CD4-positive, alpha-beta T cell (primary cell): Measurements from ENCODE around the gene SLC39A5. TPM values are rescaled to one million over a fixed set of nuclear protein-coding genes. Genes with fewer than 3 reads are reported as not detected.

Experiments
- ATAC-seq: fragments of 200-7000 bp; cut with Tn5 transposase; one replicate; pipeline ENCODE4 v1.10.0; 2022; ENCODE audit warnings: mild to moderate bottlenecking; ENCODE audit not compliant: poor library complexity
- CTCF ChIA-PET: fragments of 350-600 bp; sonication (Branson Sonifier 250); formaldehyde crosslinking; loops from one replicate; lab custom pipeline; 2021; ENCODE audit warnings: antibody characterized with exemption, inconsistent platforms; lab: Charles Lee
- POLR2A ChIA-PET: fragments of 350-600 bp; sonication (Branson Sonifier 250); formaldehyde crosslinking; loops from one replicate; lab custom pipeline; 2021; ENCODE audit warnings: antibody characterized with exemption, inconsistent platforms; lab: Charles Lee
- DNase-seq, 14 experiments: peaks; one replicate each; pipeline ENCODE4 v3.0.0-alpha.2; 2013 to 2020; ENCODE audit warnings: mixed read lengths in 2 of 14
- H3K27ac ChIP-seq, 2 donors: one replicate each; pipeline versions ENCODE4 v1.5.1 to v1.7.0; 2013; ENCODE audit warnings: low read length in 2 of 2, low read depth in 1 of 2, mild to moderate bottlenecking in 1 of 2
- H3K27me3 ChIP-seq, 2 experiments: 1 replicate in 1 of 2; 2 replicates in 1 of 2; pipeline versions ENCODE4 v1.6.1 to v1.7.0; 2013; ENCODE audit warnings: low read length in 2 of 2, control low read depth in 1 of 2, mild to moderate bottlenecking in 1 of 2, moderate library complexity in 1 of 2; ENCODE audit not compliant: insufficient read depth in 2 of 2, control insufficient read depth in 1 of 2
- H3K36me3 ChIP-seq: one replicate; pipeline ENCODE4 v1.6.1; 2013; ENCODE audit warnings: low read length, control low read depth; ENCODE audit not compliant: insufficient read depth
- H3K4me1 ChIP-seq: one replicate; pipeline ENCODE4 v1.6.1; 2013; ENCODE audit warnings: low read length, control low read depth; ENCODE audit not compliant: insufficient read depth
- H3K4me3 ChIP-seq: one replicate; pipeline ENCODE4 v1.5.1; 2013; ENCODE audit warnings: mild to moderate bottlenecking, low read length, moderate library complexity
- H3K9me3 ChIP-seq, 2 experiments: 1 replicate in 1 of 2; 2 replicates in 1 of 2; pipeline versions ENCODE4 v1.6.1 to v1.7.0; 2013; ENCODE audit warnings: low read length in 2 of 2, mild to moderate bottlenecking in 2 of 2, control low read depth in 1 of 2, moderate library complexity in 1 of 2; ENCODE audit not compliant: control insufficient read depth in 1 of 2, insufficient read depth in 1 of 2
- H3K27ac Mint-ChIP-seq: one replicate; pipeline ENCODE4 v1.8.0; 2020; ENCODE audit warnings: mixed read lengths
- H3K27me3 Mint-ChIP-seq: one replicate; pipeline ENCODE4 v1.8.0; 2021; ENCODE audit warnings: mixed read lengths
- H3K36me3 Mint-ChIP-seq: one replicate; pipeline ENCODE4 v1.8.0; 2021; ENCODE audit warnings: low read depth, mixed read lengths
- H3K4me1 Mint-ChIP-seq: one replicate; pipeline ENCODE4 v1.8.0; 2021; ENCODE audit warnings: low read depth, mixed read lengths
- H3K4me3 Mint-ChIP-seq: one replicate; pipeline ENCODE4 v1.8.0; 2020; ENCODE audit warnings: mild to moderate bottlenecking, mixed read lengths
- H3K9me3 Mint-ChIP-seq: one replicate; pipeline ENCODE4 v1.8.0; 2020; ENCODE audit warnings: mixed read lengths
- CTCF ChIP-seq: fragments of 200-600 bp; IDR thresholded peaks from one replicate; pipeline ENCODE4 v1.8.0; 2022; ENCODE audit warnings: antibody characterized with exemption, mild to moderate bottlenecking
- intact Hi-C, 2 experiments: fragments of 100-400 bp; cut with DNase I in 1 of 2; cut with micrococcal nuclease in 1 of 2; formaldehyde crosslinking; loops; one replicate each; pipeline versions ENCODE4 v1.15.1 to v1.9.0; 2023 to 2025; cut with DNase I, micrococcal nuclease
- total RNA-seq, 174 experiments: library from RNA in 2 of 174; stranded (reverse) in 2 of 174; gene quantifications; one replicate each; pipeline ENCODE4 v1.2.3 and lab custom pipeline; 2021 to 2026

Gene SLC39A5
- total RNA-seq, 2 experiments from 2014 or later, result 0.33 TPM; not detected in 1

- peak overlapping the region; percentile 97 to 98 for H3K27ac ChIP-seq
- H3K4me1 ChIP-seq, result peaks cover 56% of the 10 kb centered on the region
These were observed 8.6 kb upstream of the SLC39A5 start for GRCh38 chr12:56221232-56221756.

GRCh38 chr12:56221757-56222530 is 7.9 kb upstream of the SLC39A5 start, which contains the start of gene RNF41:
RNF41 (minus strand) TSS chr12:56221922; CDS start chr12:56214047, 7,875 bp downstream.
- Histone ChIP-seq H3K27ac (peak within 1 kb of the TSS; percentile 97 to 98), H3K4me1 (peaks cover 56% of the 10 kb centered on the region), H3K9me3 (no peaks in the 10 kb centered on the region), H3K4me3 (peak within 1 kb of the TSS; percentile 83), H3K27me3 (no peaks in the 10 kb centered on the region), H3K36me3 (peaks cover 4% of the 10 kb centered on the region)
- peak within 1 kb of the TSS; percentile 98 for H3K4me3 Mint-ChIP-seq
- POLR2A ChIA-PET, result interaction anchor here (0.6 to 4.1 kb wide), 39 partner anchors 11 to 503 kb away, joined by 3 to 62 read pairs (median 5); partner anchors contain the start of genes ANKRD52, CNPY2, COQ10A and DNAJC14
- ATAC-seq, result peak; percentile 80
- TF ChIP-seq CTCF, result no peak
- DNase-seq, result peak; percentile 83 to 97 (median 90)
- CTCF ChIA-PET, result interaction anchor here (0.7 to 4.8 kb wide), 10 partner anchors 16 to 175 kb away, joined by 3 to 31 read pairs (median 8); partner anchors contain the start of genes ANKRD52, COQ10A, SMARCC2 and ZC3H10
- no peaks in the 10 kb centered on the region for H3K9me3 Mint-ChIP-seq
- peaks cover 48% of the 10 kb centered on the region for H3K4me1 Mint-ChIP-seq
- H3K36me3 Mint-ChIP-seq, result peaks cover 21% of the 10 kb centered on the region
- H3K27me3 Mint-ChIP-seq, result no peaks in the 10 kb centered on the region
- H3K27ac Mint-ChIP-seq, result peak within 1 kb of the TSS; percentile 100
- intact Hi-C loops, result loop anchor here (5.0 to 10.0 kb wide), 2 partner anchors 35 to 177 kb away; partner anchors contain the start of genes ANKRD52 (in 1 of the 2) and RPS26 (in 1 of the 2)

More at GRCh38 chr12:56221232-56221756, 8.6 kb upstream of the SLC39A5 start:
- no peaks in the 10 kb centered on the region for H3K9me3 Mint-ChIP-seq
- ChIA-PET CTCF (interaction anchor here (0.7 to 4.8 kb wide), 6 partner anchors 15 to 102 kb away, joined by 3 to 31 read pairs (median 19); partner anchors contain the start of genes COQ10A, SMARCC2 and ZC3H10), POLR2A (interaction anchor here (0.6 to 4.1 kb wide), 35 partner anchors 12 to 504 kb away, joined by 3 to 62 read pairs (median 6); partner anchors contain the start of genes ANKRD52, CNPY2, COQ10A and DNAJC14)
- intact Hi-C loops, result loop anchor here (5.0 to 10.0 kb wide), 2 partner anchors 36 to 176 kb away; partner anchors contain the start of genes ANKRD52 (in 1 of the 2) and RPS26 (in 1 of the 2)
- peak; percentile 27 for ATAC-seq
- H3K4me3 Mint-ChIP-seq, result peak overlapping the region; percentile 98
- Histone ChIP-seq H3K4me3 (peak overlapping the region; percentile 83), H3K9me3 (no peaks in the 10 kb centered on the region), H3K36me3 (peaks cover 6% of the 10 kb centered on the region), H3K27me3 (no peaks in the 10 kb centered on the region)
- TF ChIP-seq CTCF, result no peak
- no peak for DNase-seq
- peaks cover 27% of the 10 kb centered on the region for H3K36me3 Mint-ChIP-seq
- peaks cover 52% of the 10 kb centered on the region for H3K4me1 Mint-ChIP-seq
- no peaks in the 10 kb centered on the region for H3K27me3 Mint-ChIP-seq
- peak overlapping the region; percentile 100 for H3K27ac Mint-ChIP-seq

GRCh38 chr12:56222531-56222895 is 7.3 kb upstream of the SLC39A5 start:
- peak overlapping the region; percentile 83 for H3K4me3 ChIP-seq
- H3K36me3 ChIP-seq, result peaks cover 2% of the 10 kb centered on the region
- no peaks in the 10 kb centered on the region for H3K27me3 ChIP-seq
- H3K36me3 Mint-ChIP-seq, result peaks cover 21% of the 10 kb centered on the region
- peaks cover 56% of the 10 kb centered on the region for H3K4me1 ChIP-seq
- no peak for TF ChIP-seq CTCF
- ATAC-seq, result no peak
- H3K4me3 Mint-ChIP-seq, result peak overlapping the region; percentile 98
- H3K9me3 ChIP-seq, result no peaks in the 10 kb centered on the region
- POLR2A ChIA-PET, result interaction anchor here (0.6 to 4.1 kb wide), 30 partner anchors 16 to 478 kb away, joined by 3 to 62 read pairs (median 6); partner anchors contain the start of genes ANKRD52, CNPY2, COQ10A and DNAJC14
- no peaks in the 10 kb centered on the region for H3K9me3 Mint-ChIP-seq
- CTCF ChIA-PET, result interaction anchor here (0.7 to 4.8 kb wide), 10 partner anchors 17 to 175 kb away, joined by 3 to 31 read pairs (median 8); partner anchors contain the start of genes ANKRD52, COQ10A, SMARCC2 and ZC3H10
- peaks cover 48% of the 10 kb centered on the region for H3K4me1 Mint-ChIP-seq
- H3K27me3 Mint-ChIP-seq, result no peaks in the 10 kb centered on the region
- peak overlapping the region; percentile 100 for H3K27ac Mint-ChIP-seq
- DNase-seq, result no peak
- intact Hi-C loops, result loop anchor here (5.0 to 10.0 kb wide), 2 partner anchors 35 to 178 kb away; partner anchors contain the start of genes ANKRD52 (in 1 of the 2) and RPS26 (in 1 of the 2)
- H3K27ac ChIP-seq, result peak overlapping the region; percentile 97 to 98
